Activated CD4-positive, alpha-beta T cell treated with anti-CD3 and anti-CD28 coated beads, Interleukin-2, Interleukin-4, amounts not matched to agents 100 ng/mL and 50 ng/mL, durations not matched to agents 16 hours and 8 hours (primary cell): ENCODE data around the gene SEH1L.
"Not testable (repeated sequence)": the region's sequence is repeated elsewhere in the genome, so short reads cannot be mapped to it uniquely, and the experiment has no call there.

Source experiments
- DNase-seq: peaks from one replicate; pipeline ENCODE4 v3.0.0-alpha.2; 2020; ENCODE audit warnings: low spot score

Gene SEH1L

DNA sequence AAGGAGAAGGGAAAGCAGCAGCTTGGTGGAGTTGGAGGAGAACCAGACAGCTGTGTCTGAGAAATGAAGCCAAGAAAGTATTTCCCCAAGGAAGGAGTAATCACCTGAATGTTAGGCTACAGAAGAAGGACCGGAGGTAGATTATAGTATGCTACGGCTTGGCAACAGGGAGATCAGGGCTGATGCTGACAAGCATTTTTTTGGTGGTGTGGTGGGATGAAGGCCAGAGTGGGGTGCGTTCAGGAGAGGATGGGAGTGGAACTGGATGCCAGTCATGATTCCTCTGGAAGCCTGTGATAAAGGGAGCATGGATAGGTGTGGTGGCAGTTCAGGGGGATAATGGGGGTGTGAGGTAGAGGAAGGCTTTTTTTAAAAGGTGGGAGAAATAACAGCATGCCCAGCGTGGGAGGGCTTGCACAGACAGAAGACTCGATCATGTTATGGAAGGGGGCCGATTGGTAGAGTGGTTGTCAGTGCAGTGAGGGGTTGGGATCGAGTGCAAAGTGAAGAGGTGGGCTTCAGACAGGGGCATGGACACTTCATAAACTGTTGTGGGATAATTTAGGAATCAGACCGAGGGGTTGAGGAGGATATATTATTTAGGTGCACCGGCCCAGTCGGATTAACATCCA, 49.0 kb downstream of the SEH1L start:
- no peak for DNase-seq

DNA sequence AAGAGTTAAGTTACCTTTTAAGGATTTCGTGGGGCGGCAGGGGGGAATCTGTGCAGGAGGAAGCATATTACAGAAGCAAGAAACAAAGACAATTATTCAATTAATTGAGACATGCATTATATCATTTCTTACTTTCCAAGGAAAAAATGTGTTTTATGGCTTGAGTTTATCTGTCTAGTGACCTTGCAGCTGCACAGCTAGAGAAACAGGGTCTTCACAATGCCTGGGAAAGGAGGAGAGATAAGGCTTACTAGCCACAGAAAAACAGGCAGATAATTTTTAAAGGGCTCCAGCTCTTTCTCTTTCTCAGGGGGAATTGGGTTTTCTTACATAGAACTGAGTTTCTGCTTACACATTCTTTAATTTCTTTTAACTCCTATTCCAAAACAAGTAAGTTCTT, 49.5 kb downstream of the SEH1L start:
- DNase-seq = not testable (repeated sequence)

DNA sequence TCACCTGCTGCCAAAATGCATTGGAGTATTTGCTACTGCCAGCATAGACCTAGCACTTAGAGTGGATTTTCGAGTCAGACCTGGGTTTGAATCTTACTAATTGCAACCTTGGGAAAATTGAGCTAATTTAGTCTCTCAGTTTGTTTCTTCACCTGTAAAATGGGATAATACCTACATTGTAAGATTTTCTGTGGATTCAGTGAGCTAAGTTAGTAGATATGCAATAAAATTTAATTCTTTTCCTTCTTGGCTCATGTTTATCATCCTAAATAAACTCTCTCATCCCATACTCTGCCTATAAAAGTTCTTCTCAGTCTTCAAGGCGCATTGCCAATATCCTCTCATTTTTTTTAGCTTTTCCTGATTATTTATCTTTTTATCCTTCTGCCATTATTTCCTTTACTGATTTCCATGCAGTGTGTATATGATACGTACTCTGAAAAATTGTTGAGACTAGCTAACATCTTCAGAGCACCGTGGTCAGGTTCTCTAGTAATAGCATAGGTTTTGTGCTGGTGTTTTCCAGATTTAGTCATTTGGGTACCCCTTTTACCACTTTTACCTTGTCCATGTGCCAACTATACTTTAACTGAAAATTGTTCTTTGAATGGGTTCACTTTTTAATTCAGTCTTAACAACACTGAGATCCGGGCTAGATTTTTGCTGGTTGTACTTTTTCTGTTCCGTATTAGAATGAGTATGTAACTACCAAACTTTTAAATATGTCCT, 50.7 kb downstream of the SEH1L start:
- peak; percentile 75 for DNase-seq

DNA sequence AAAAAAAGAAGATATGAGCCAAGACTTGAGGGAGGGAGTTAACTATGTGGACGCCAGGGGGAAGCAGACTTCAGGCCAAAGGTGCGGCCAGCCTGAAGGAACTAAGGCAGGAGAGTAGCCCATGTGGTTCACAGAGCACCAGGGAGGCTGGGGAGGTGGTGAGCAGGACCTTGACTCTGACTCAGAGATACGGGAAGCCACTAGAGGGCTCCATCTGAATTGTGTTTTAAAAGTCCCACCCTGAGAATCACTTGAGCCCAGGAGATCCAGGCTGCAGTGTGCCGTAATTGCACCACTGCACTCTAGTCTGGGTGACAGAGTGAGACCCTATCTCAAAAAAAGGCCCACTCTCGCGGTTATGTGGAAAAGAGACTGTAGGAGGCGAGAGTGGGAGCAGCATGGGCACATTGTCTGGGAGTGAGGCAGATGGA, 55.7 kb downstream of the SEH1L start:
- peak; percentile 34 for DNase-seq

DNA sequence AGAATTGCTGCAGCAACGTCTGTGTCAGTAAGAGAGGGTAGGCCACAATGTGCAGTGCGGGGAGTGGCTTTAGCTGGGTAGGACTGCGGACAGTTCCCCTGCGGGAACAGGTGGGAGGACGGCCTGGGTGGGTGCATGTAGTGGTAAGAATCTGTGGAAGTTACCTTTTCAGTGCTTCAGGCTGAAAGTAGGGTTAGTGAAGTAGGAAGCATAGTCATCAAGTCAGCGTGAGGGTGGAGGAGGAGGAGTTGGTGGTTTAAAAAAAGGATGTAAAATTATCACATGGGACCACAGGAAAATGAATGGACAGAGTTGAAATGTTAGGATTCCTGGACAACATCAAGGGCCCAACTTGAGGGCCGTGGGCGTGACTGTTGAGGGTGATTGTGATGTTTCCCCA, 56.6 kb downstream of the SEH1L start:
- DNase-seq = no peak

DNA sequence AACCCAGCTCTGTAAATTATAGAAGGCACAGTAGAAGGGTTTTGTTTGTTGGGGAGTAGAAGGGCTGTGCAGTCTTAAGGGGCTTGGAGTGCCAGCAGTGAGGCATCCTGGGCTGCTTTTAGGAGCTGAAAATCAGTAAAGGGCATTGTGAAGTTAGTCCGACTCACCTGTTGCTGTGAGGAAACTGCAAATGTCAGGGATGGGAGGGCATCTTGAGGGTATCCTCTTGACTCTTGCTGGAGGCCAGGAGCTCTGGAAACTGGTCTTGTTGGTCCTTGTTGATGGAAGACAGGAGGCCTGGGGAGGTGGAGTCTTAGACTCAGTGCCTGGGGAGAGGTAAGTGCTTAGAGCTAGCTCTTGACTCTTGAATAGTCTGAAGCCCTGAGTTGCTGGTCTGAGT, 57.5 kb downstream of the SEH1L start:
- DNase-seq = no peak

DNA sequence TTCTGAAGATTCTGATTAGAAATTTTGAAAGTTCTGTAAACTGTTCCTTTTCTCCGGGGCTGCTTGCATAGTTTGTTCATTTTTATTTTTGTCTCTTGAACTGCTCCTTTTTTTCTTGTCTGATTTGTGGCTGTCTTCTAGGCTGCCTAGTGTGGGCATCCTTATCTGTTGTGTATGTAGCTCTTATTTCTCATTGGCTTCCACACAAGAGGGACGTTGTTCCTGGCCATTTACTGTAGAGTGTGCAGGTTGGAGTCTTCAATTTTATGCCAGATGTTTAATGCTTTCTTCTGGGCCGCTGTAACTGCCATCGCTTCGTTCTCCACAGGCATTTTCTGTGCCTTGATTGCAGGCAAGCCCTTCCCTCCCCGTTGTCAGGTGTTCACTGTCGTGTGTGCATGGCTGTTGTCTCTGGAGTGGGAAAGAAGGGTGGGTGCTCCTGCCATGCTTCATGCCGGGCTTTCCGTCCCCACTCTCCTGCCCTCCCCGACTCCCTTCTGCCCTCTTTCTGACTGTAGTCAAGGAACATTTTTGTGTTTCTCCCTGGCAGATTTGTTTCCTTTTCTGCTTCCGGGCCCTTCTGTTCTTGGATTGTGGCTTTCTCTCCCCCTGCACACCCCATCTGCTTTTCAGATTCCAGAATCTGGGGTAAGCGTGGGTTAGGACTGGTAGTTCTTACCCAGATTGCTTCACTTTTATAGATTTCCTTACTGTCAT, 58.9 kb downstream of the SEH1L start:
- DNase-seq = no peak

DNA sequence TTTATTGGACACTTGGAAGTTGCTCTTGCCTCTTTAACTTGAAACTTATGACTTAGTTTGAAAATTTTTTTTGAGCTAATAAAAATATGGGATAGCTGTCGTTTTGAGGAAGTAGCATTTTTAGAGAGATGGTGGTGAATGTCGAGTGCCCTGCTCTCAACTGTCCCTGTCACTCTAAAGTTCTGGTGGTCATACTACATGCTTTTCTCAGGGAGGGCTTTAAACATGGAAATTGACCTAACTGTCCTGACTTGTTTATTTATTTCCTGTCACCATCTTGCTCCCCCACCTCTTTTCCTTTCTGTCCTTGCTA, 59.4 kb downstream of the SEH1L start:
- no peak for DNase-seq

DNA sequence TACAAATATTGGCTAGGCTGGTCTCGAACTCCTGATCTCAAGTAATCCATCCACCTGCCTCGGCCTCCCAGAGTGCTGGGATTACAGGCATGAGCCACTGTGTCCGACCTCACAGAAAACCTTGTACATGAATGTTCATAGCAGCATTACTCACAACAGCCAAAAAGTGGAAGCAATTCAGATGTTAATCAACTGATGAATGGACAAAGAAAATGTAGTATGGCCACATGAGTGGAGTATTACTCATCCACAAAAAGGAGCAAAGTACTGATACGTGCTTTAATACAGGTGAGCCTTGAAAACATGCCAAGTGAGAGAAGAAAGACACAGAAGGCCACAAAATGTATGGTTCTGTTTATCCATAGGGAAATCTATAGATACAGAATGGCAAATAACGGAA, 63.9 kb downstream of the SEH1L start:
- no peak for DNase-seq

DNA sequence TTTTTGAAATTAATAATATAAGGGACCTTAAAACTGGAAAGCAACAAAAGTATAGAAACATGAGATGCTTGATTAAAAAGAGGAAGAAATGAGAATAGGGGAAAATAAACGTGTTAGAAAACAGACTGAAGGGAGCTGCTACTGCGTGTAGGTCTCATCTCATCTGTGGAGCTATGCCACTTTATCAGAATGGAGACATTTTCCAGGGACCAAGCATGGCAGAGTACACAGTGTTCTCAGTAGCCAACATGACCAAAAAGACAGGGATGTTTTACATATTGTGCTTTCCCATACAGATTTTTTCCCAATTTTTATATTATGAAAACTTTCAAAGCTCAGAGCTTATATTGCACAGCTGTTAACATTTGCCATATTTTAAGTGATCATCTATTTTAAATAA, 66.4 kb downstream of the SEH1L start:
- no peak for DNase-seq

DNA sequence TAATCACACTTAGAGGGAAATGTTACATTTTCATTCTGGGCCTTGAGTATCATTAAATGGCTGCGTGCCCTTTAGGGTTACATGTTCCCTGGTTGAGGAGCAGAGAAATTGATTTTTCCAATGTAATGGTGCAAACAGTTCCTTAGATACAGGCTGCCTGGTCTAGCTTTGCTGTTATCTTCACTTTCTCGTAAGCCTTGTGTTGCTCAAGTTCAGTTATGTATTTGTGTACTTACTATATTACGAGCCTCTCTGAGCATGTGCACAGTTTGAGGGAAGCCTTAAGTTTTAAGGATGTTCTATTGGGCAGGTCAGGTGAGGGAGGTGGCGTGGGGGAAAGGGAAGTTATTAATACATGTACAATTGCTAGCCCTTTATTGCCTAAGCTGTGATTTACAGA, 67.0 kb downstream of the SEH1L start:
- no peak for DNase-seq

DNA sequence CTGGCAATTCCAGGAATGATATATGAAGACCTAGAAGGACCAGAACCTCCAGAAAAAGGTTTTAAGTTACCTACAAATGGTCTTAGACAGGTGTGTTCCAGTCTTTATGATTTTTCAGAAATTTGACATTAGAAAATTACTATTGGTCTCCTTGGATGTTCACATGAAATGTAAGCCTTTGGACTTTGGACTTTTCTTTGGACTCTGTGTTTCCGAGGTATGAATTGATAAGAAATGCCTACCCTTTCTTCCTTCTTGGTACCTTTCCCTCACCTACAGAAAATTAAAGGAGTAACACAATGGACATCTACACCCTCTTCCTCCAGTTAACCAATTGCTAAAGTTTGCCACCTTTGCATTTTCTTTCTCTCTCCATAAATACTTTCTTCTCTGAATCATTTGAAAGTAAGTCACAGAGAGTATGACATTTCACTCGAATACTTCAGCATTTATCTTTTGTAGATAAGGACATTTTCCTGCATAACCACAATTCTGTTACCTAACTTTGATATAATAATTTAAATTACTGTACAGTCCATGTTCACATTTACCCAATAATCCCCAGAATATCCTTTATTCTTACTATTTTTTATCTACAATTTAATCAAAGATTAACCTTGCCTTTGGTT, 69.5 kb downstream of the SEH1L start:
- DNase-seq = no peak

DNA sequence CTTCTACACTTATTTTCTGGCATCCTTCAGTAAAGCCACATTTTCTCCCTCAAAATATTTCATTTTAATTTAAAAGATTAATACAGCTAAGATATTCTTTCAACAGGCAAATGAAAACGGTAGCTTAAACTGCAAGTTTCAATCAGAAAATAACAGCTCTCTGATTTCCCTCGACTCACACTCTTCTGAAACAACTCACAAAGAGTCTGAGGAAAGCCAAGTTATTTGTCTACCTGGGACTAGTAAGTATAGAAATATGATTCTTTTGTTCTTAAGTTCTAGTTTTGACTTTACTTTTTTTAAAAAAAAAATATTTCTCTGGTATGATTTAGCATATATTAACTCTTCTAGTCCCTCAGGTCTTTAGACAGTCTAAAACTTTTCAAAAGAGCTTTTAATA, 70.6 kb downstream of the SEH1L start:
- peak; percentile 46 for DNase-seq

DNA sequence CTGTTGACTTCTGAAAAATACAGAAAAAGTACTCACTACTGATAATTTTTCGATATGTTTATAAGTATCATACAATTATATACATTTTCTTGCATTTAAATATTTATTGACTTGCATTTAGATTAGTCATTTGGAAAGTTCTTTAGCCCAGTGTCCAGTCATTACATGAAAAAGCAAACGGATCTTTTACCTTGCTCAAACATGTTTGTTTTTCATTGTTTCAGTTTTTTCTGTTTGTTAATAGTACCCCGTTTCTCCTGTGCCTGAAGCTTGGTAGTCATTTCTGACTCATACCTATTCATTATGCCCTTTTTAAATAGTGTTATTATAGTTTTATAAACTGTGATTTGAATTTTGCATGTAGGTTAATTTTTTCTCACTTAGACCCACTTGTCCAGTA, 71.5 kb downstream of the SEH1L start:
- peak; percentile 74 for DNase-seq

DNA sequence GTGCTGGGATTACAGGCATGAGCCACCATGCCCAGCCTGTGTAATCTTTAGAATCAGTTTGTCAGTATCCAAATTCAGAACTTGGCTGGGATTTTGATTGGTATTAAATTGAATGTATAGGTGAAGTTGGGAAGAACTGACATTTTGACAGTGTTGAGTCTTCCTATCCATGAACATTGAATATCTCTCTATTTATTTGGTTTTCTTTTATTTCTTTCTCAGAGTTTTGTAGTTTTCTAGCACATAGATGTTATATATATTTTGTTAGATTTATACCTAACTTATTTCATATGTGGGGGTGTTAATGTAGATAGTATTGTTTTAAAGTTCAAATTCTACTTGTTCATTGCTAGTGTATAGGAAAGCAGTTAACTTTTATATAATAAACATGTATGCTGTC, 74.8 kb downstream of the SEH1L start:
- no peak for DNase-seq

DNA sequence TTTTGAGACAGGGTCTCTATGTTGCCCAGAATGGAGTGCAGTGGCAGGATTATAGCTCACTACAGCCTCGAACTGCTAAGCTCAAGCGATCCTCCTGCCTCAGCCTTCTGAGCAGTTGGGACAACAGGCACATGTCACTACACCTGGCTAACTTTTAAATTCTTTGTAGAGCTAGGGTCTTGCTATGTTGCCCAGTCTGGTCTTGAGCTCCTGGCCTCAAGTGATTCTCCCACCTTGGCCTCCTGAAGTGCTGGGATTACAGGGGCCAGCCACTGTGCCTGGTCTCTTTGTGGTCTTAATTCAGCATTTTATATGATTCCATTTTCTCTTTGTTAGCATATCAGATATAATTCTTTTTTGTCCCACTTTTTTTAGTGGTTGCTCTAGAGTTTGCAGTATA, 77.4 kb downstream of the SEH1L start:
- DNase-seq = no peak

DNA sequence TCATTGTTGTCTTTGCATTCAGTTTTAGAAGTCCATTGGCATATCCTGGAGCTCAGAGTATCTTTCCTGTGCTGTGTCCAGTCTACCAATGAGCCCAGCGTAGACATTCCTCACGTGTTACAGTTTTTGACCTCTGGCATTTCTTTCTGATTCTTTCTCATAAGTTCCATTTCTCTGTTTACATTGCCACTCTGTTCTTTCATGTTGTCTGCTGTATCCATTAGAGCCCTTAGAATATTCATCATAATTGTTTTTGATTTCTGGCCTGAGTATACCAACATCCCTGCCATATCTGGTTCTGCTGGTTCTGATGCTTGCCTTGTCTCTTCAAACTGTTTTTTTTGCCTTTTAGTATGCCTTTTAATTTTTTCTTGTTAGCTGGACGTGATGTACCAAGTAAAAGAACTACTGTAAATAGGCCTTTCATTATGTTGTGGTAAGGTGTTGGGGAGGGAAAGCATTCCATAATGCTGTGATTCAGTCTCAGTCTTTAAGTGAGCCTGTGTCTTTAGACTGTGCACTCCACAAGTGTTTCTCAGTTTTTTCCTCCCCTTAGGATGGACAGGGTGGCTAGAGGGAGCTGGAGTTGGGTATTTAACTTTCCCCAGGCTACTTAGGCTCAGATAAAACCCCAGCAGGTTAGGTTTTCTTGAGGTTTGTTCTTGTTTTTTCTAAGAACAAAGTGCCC, 78.9 kb downstream of the SEH1L start:
- DNase-seq = no peak

DNA sequence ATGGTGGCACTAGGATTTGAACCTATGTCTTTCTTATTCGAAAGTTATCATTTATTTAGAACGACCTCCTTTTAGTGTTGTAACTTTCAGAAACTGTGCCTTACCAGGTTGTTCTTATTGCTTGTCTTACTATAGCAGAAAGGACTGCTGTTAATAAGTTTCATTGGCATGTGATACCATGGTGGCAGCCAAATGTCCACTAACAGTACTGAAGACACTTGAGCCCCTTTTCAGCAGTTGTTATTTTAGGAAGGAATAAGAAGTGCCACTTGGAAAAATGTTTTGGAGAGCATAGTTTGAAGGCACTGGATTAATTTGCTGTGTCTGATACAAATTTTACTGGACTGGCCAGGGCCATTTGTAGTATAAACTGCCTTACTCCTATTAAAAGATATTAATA, 81.1 kb downstream of the SEH1L start:
- DNase-seq = no peak

DNA sequence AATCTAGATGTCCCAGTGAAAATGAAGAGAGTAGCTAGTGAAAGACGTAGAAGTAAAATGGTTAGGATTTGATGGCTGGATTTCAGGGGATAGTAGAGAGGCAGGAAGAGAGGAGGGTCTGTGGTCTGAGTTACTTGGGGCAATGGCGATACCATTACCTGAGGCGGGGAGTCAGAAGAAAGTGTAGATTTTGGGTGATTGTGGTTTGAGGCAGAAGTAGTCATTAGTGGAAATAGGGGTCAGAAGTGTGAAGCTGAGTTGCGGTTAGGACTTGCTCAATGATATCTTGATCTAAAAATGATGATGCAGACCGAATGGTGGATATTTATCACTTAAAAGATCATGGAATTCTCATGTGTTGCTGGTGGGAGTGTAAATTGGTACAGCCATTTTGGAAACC, 84.4 kb downstream of the SEH1L start:
- DNase-seq = peak; percentile 58

DNA sequence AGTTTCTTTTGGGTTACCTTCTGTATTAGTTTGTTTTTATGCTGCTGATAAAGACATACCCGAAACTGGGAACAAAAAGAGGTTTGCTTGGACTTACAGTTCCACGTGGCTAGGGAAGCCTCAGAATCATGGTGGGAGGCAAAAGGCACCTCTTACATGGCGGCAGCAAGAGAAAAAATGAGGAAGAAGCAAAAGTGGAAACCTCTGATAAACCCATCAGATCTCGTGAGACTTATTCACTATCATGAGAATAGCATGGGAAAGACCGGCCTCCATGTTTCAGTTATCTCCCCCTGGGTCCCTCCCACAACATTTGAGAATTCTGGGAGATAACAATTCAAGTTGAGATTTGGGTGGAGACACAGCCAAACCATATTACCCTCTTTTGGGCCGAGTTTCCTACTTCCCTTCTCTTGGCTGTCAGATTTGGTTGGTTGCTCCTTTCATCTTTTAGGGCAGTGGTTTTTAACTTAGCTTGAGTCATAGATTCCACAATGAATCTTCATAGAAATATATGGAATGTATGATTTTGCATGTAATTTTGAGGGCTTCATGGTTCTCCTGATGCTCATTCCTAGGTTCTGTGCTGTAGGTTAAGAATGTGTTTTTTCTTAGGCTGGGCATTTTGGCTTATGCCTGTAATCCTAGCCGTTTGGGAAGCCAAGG, 87.6 kb downstream of the SEH1L start:
- DNase-seq = no peak

DNA sequence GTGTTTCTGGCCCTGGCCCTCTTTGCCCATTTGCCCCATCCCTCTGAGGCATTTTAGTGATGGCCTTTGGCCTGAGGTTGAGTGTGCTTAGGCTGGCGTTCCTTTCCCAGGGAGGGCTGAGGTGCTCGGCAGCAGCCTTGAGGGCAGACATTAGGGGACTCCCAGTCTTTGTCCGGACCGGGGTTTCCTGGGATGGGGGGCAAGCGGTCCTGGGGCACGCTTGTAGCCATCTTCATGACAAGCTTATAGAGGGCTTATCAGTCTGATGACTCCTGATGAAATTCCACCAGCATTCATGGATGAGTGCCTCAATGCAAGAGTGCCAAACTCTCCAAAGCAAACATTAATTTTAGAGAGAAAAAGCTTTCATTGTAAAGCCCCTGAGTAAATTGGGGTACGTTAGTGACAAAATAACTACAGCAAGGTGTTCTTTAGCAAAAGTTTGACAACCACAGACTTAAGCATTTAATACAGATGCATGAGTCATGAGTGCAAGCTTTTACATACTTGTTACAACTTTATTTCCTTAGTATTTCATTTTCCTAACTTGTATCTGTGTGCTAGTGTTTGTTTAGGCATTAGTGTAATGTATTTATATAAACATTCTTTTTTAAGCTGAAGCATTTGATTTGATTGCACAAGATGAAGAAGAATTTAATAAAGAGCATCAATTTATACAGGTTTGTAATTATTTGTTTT, 89.0 kb downstream of the SEH1L start:
- no peak for DNase-seq
